Brain microvascular endothelial cell (primary cell): Measurements from ENCODE around the gene MAD1L1.

Experiments used
- DNase-seq: peaks from one replicate; pipeline ENCODE4 v3.0.0-alpha.2; 2020
- H3K27ac ChIP-seq: fragments of 250-450 bp; sonication (Bioruptor Pico); 2 replicates; pipeline ENCODE4 v1.5.1; 2020; ENCODE audit warnings: mild to moderate bottlenecking, moderate library complexity
- H3K27me3 ChIP-seq: fragments of 250-450 bp; sonication (Bioruptor Pico); replicated peaks from 2 replicates; pipeline ENCODE4 v1.5.1; 2020; ENCODE audit warnings: mild to moderate bottlenecking
- H3K36me3 ChIP-seq: fragments of 250-450 bp; sonication (Bioruptor Pico); replicated peaks from 2 replicates; pipeline ENCODE4 v1.5.1; 2020; ENCODE audit warnings: mild to moderate bottlenecking
- H3K4me3 ChIP-seq: 2 replicates; pipeline ENCODE4 v1.5.1; 2011; ENCODE audit warnings: low read depth, mild to moderate bottlenecking, control low read depth, low read length, moderate library complexity
- in situ Hi-C: cut with HindIII; loops from 2 replicates; pipeline ENCODE4 v1.10.0; 2017; ENCODE audit warnings: low sequenced_read_pairs, low pct_ligation_motif_present
- TF ChIP-seq, protein P1 (sequence below): IDR thresholded peaks from 2 replicates; pipeline ENCODE4 v1.5.1; 2011; ENCODE audit warnings: low read depth, mild to moderate bottlenecking, moderate library complexity, low read length, control low read depth, inconsistent platforms; ENCODE audit errors: missing control alignments

The MAD1L1 gene

DNA sequence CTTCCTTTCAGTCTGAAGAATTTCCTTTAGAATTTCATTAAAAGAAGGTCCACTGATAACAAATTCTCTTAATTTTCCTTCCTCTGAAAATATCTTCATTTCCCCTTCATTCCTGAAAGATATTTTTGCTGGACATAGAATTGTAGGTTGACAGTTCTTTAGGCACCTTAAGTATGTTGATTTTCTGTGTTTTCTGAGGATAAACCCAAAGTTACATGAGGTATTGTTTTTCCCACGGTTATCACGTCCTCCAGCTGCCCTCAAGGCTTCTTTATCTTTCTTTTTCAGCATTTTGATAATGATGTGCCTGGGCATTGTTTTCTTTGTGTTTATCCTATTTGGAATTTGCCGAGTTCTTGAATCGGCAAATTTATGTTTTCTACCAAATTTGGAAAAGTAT lies 457.4 kb downstream of the MAD1L1 start:
- H3K4me3 ChIP-seq: no peak overlapping the region
- in situ Hi-C loops: no loop called here
- H3K27me3 ChIP-seq: no peaks in the 10 kb centered on the region
- DNase-seq: no peak
- H3K36me3 ChIP-seq: no peaks in the 10 kb centered on the region
- no peak overlapping the region for H3K27ac ChIP-seq
- TF ChIP-seq, protein P1, sequence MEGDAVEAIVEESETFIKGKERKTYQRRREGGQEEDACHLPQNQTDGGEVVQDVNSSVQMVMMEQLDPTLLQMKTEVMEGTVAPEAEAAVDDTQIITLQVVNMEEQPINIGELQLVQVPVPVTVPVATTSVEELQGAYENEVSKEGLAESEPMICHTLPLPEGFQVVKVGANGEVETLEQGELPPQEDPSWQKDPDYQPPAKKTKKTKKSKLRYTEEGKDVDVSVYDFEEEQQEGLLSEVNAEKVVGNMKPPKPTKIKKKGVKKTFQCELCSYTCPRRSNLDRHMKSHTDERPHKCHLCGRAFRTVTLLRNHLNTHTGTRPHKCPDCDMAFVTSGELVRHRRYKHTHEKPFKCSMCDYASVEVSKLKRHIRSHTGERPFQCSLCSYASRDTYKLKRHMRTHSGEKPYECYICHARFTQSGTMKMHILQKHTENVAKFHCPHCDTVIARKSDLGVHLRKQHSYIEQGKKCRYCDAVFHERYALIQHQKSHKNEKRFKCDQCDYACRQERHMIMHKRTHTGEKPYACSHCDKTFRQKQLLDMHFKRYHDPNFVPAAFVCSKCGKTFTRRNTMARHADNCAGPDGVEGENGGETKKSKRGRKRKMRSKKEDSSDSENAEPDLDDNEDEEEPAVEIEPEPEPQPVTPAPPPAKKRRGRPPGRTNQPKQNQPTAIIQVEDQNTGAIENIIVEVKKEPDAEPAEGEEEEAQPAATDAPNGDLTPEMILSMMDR: no peak

- DNase-seq: no peak
- in situ Hi-C loops: no loop called here
- Histone ChIP-seq H3K36me3 (no peaks in the 10 kb centered on the region), H3K27me3 (no peaks in the 10 kb centered on the region), H3K27ac (no peak overlapping the region), H3K4me3 (no peak overlapping the region)
- TF ChIP-seq, protein P1: no peak
Measured at GRCh38 chr7:1770331-1770730, 462.4 kb downstream of the MAD1L1 start.

DNA sequence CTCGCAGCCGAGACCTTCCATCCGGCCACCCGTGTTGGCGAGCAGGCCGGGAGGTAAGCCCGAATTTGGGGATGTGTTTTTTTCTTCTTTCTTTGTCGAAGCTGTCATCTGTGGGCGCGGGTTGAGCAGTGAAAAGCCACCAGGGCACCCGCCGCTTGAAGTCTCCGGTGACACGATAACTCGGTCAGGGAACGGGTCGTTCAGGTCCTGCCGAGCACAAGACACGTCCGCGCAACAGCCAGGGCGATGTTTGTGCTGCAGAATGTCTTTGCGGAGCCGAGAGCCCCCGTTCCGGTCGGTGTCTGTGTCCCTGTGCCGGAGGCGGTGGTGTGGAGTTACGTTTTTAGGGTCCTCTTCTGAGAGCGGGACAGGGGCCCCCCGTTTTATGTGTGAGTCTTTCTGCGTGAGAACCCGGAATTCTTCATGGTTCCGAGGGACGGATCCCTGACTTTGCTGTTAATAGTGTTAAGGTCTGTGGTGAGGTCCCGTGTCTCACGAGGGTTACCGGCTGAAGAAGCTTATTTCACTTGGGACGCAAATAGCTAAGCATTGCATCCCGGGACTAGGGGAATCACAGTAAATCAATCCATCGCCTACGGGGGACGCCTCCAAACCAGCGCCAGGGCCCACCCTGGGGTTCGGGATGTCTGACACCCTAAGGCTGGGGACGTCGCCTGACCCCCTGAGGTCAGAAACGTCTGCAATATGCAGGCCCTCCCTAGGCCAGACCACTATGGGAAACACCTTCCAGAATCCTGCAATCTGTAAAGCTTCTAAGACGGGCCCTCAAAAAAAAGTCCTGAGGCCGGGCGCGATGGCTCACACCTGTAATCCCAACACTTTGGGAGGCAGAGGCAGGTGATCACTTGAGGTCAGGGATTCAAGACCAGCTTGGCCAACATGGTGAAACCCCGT lies 463.2 kb downstream of the MAD1L1 start:
- Histone ChIP-seq H3K27ac (no peak overlapping the region), H3K27me3 (no peaks in the 10 kb centered on the region), H3K36me3 (no peaks in the 10 kb centered on the region), H3K4me3 (no peak overlapping the region)
- DNase-seq: no peak
- TF ChIP-seq, protein P1: no peak
- in situ Hi-C loops: no loop called here

GRCh38 chr7:1768832-1769231 lies 463.9 kb downstream of the MAD1L1 start:
- no peak overlapping the region for H3K4me3 ChIP-seq
- TF ChIP-seq, protein P1: no peak
- H3K27me3 ChIP-seq: no peaks in the 10 kb centered on the region
- H3K36me3 ChIP-seq: no peaks in the 10 kb centered on the region
- DNase-seq: no peak
- in situ Hi-C loops: no loop called here
- H3K27ac ChIP-seq: no peak overlapping the region

- TF ChIP-seq, protein P1: no peak
- Histone ChIP-seq H3K27me3 (no peaks in the 10 kb centered on the region), H3K36me3 (no peaks in the 10 kb centered on the region), H3K27ac (no peak overlapping the region), H3K4me3 (no peak overlapping the region)
- no peak for DNase-seq
- in situ Hi-C loops: no loop called here
Measured at GRCh38 chr7:1767524-1767923, 465.2 kb downstream of the MAD1L1 start.
